Measurements from ENCODE around the gene ALKBH6. TPM values are rescaled to one million over a fixed set of nuclear protein-coding genes. Genes with fewer than 3 reads are reported as not detected.
A peak's percentile ranks its signal among the peaks of the same experiment; 100 is the strongest.

The ALKBH6 gene
- total RNA-seq, 6 experiments from 2014 or later: 25.3 to 31.5 (median 28.5) TPM

GRCh38 chr19:36054733-36055686 lies 41.0 kb upstream of the ALKBH6 start, which contains the start of gene WDR62:
WDR62 (plus strand) TSS chr19:36054897; CDS start chr19:36054972, 75 bp downstream.
- Mint-ChIP-seq H3K9me3 (no peaks in the 10 kb centered on the region), H3K36me3 (ENCODE audit: low read depth) (peaks cover 2% of the 10 kb centered on the region; the same call in 1 of the 2 replicates), H3K4me1 (ENCODE audit: low read depth) (peaks cover 20% of the 10 kb centered on the region), H3K27me3 (ENCODE audit: insufficient read depth) (no peaks in the 10 kb centered on the region; the same call in 1 of the 2 replicates), H3K4me3 (peak within 1 kb of the TSS; percentile 100), H3K27ac (peak within 1 kb of the TSS; percentile 98)
- TF ChIP-seq CTCF (IDR thresholded peaks at IDR 0.05): peak; percentile 42; the same call in 1 of the 2 replicates
- peak; percentile 86 for DNase-seq

- H3K36me3 Mint-ChIP-seq (ENCODE audit: low read depth): no peaks in the 10 kb centered on the region; the same call in 1 of the 2 replicates
- peak; percentile 99 for DNase-seq
- no peaks in the 10 kb centered on the region for H3K9me3 Mint-ChIP-seq
- H3K27me3 Mint-ChIP-seq (ENCODE audit: insufficient read depth): no peaks in the 10 kb centered on the region; the same call in 1 of the 2 replicates
- TF ChIP-seq CTCF (IDR thresholded peaks at IDR 0.05): peak; percentile 76
- peak within 1 kb of the TSS; percentile 98 for H3K27ac Mint-ChIP-seq
- H3K4me1 Mint-ChIP-seq (ENCODE audit: low read depth): peaks cover 20% of the 10 kb centered on the region
- H3K4me3 Mint-ChIP-seq: peak within 1 kb of the TSS; percentile 100
These were observed 40.2 kb upstream of the ALKBH6 start, which contains the start of gene THAP8 for GRCh38 chr19:36054119-36054732. THAP8 (minus strand) TSS chr19:36054285; CDS start chr19:36054217, 68 bp downstream.

GRCh38 chr19:36051637-36052036 lies 37.6 kb upstream of the ALKBH6 start:
- H3K36me3 Mint-ChIP-seq (ENCODE audit: low read depth): no peaks in the 10 kb centered on the region
- H3K4me1 Mint-ChIP-seq (ENCODE audit: low read depth): peaks cover 17% of the 10 kb centered on the region
- H3K27me3 Mint-ChIP-seq (ENCODE audit: insufficient read depth): peaks cover 2% of the 10 kb centered on the region
- H3K9me3 Mint-ChIP-seq: no peaks in the 10 kb centered on the region
- H3K4me3 Mint-ChIP-seq: no peak overlapping the region
- no peak for DNase-seq
- no peak overlapping the region for H3K27ac Mint-ChIP-seq
- no peak for TF ChIP-seq CTCF (IDR thresholded peaks at IDR 0.05)

- Mint-ChIP-seq H3K4me3 (no peak overlapping the region), H3K4me1 (ENCODE audit: low read depth) (peaks cover 17% of the 10 kb centered on the region), H3K27me3 (ENCODE audit: insufficient read depth) (peaks cover 2% of the 10 kb centered on the region), H3K27ac (no peak overlapping the region; the same call in 1 of the 2 replicates), H3K36me3 (ENCODE audit: low read depth) (no peaks in the 10 kb centered on the region), H3K9me3 (no peaks in the 10 kb centered on the region)
- TF ChIP-seq CTCF (IDR thresholded peaks at IDR 0.05): peak; percentile 42; the same call in 1 of the 2 replicates
- DNase-seq: no peak
These were observed 37.2 kb upstream of the ALKBH6 start for GRCh38 chr19:36051236-36051635.

- no peak overlapping the region for H3K27ac Mint-ChIP-seq
- no peak for DNase-seq
- TF ChIP-seq CTCF (IDR thresholded peaks at IDR 0.05): no peak
- H3K9me3 Mint-ChIP-seq: no peaks in the 10 kb centered on the region
- no peak overlapping the region for H3K4me3 Mint-ChIP-seq
- H3K36me3 Mint-ChIP-seq (ENCODE audit: low read depth): no peaks in the 10 kb centered on the region
- peaks cover 10% of the 10 kb centered on the region for H3K4me1 Mint-ChIP-seq (ENCODE audit: low read depth)
- H3K27me3 Mint-ChIP-seq (ENCODE audit: insufficient read depth): peaks cover 2% of the 10 kb centered on the region
These were observed 35.2 kb upstream of the ALKBH6 start for GRCh38 chr19:36049080-36049698.
